HG03469 (cell line): ENCODE measurements around the gene IGSF9.

Experiments used
- ATAC-seq: cut with Tn5 transposase; IDR thresholded peaks from one replicate; pipeline ENCODE4 v1.9.1; 2021; ENCODE audit warnings: mild to moderate bottlenecking, moderate library complexity, moderate number of reproducible peaks; ENCODE audit not compliant: unreplicated experiment

Gene IGSF9

DNA sequence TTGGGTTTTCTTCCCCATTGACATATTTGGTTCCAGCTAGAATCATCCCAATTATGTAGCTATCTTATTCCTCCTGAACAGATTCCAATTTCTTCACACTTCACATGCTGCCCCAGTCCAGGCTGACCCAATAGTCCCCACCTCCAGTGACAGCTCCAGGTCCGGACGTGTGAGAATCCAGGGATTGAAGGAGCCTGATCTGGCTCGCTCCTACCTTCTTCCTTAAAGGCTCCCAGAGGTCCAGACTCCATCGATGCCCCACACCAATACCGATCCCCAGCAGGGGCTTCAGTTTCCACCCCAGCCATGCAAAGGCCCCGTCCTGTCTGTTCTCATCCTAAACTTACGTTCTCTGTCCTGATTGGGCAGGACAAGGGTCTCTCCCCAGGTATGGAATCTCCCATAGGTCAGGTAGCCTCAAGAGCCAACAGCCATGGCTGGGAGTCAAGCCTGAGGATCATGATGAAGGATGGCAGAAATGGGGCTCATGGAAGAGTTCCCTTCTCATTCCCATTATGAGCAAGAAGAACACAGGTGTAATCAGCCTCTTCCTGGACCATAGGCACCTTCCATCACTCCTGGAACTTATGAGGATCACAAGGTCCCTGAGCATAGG, 29.0 kb upstream of the IGSF9 start:
- ATAC-seq: no peak

DNA sequence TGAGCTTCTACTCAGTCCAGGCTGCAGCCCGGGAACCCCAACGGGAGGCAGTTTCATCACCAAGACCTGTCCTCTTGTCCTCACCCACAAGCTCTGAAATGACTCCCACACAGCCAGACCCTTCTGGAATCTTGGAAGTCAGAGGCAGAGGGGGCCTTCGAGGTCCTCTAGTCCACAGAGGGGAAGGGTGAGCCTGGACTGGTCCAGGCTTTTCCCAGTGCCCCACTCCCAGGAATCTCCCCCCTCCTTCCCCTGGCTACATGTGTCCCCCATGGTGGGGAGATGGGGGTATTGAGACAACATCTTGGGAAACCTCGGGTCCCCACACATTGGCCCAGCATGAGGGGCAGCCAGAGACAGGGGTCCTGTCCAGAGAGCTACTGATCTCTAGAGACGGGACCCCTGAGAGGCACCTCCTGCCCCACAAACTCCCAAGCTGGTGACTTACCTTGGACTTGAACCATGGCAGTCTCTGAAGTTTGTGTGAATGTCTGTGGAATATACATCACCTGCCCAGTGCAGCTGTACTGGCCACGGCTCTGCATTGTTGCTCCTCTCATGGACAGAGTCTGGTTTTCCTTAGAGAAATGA, 28.0 kb upstream of the IGSF9 start:
- no peak for ATAC-seq

DNA sequence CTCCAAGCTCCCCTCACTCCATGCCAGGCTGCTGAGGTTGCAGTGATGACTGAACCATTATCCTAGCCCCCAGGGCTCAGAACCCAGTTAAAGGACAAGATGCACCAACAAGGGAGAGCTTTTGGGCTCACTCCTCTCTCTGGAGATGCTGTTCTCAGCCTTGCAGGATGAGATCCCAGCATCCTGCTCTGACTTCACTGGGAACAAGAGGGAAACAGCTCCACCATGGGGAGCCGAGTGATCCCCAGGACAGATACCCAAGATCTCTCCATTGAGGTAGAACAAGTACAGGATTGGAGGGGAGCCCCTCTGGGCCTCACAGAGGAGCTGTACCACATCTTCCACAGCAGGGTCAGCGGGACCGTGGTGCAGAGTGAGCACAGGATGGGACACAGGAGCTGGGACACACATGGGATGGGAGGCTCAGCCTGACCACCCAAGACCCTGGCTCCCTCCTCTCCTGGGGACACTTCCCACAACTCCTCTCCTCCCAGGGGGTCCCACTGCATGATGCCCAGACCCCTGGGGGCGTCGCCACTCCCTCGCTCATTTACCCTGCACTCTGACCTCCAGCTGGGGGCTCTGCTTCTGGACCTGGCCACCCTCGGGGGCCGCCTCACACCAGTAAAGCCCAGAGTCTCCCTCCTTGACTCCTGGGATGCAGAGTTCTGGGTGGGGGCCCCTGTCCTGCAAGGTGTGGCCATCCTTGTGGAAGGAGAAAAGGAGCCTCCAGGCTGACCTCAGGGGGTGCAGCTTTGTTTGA, 27.2 kb upstream of the IGSF9 start:
- ATAC-seq: no peak

DNA sequence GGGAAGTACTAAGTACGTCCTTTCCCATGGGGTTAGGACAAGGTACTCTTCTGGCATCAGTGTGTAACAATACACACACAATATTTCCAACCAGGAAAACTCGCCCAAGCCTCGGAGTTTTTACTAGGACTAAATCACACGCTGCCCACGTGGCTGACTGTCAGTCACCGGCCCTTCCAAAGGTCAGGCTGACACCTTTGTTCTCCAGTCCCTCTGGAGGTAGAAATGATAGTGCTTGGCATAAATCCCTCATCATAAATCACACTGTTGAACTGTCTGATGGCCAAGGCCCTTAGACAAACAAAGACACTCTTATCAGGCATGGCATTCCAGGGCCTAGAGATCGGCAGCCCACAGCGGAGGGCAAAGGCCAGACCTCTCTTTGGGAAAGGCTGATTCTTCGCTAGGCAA, 25.5 kb upstream of the IGSF9 start:
- ATAC-seq: no peak

DNA sequence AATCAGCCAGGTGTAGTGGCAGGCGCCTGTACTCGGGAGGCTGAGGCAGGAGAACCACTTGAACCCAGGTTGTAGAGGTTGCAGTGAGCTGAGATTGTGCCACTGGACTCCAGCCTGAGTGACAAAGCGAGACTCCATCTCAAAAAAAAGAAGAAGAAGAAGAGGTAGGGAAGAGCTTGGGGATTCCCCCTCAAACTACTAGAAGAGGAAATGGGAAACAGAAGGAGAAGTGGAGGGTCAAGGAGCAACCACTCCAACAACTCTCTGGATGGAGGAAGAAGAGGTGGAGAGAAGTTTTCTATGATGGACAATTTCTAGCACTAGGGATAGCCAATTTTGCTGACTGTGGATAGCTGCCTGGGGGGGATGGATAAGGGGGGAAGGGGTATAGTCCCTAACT, 23.5 kb upstream of the IGSF9 start:
- no peak for ATAC-seq

DNA sequence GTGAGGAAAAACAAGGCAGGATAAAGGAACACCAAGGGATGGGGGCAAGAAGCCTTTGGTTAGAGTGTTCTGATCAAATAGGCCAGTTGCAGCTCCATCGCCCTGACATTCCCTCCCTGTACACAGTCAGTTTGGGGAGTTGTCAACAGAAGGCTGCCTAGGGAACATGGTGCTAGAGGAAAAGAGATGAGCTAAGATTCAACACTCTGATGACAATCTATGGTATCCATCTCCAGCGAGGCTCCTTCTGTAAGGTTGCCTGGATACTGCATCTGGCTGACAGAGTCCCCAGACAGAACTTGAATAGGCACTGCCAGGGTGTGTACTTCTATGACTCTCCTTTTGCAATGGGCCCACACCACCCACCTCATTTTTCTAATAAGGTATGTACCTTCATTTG, 19.9 kb upstream of the IGSF9 start:
- no peak for ATAC-seq

DNA sequence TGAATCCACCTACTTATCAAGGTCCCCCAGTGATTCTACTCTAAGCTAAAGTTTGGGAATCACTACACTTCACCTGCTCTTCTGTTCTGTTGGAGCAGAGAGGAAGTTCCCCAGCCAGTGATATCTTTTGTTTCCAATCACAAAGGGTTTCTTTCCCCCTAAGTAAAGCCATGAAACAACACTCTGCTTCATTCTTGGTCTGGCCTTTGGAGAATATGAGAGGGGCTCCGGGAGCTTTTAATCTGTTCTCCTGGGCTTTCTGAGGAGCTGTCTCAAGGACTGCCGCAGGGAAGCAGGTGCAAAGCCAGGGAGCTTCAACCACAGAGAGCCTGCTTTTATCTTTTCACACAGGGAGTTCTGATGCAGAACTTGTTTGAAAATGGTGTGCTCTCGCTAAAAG, 18.7 kb upstream of the IGSF9 start:
- ATAC-seq: no peak

DNA sequence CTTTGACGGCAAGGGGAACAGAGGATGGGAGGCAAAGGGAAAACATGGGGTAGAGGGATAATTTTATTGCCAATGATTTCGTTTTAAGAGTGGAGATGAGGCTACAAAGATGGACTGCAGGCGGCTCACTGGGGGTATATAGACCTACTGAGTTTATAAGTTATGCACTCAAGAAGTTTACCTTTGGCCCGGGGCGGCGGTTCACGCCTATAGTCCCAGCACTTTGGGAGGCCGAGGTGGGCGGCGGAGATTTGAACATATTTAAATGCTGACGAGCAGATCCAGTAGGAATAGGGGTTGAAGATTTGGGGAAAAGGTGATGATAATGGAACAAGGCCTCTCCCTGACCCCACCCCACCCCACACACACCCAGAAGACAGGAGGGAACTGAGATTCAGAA, 16.8 kb upstream of the IGSF9 start:
- no peak for ATAC-seq

DNA sequence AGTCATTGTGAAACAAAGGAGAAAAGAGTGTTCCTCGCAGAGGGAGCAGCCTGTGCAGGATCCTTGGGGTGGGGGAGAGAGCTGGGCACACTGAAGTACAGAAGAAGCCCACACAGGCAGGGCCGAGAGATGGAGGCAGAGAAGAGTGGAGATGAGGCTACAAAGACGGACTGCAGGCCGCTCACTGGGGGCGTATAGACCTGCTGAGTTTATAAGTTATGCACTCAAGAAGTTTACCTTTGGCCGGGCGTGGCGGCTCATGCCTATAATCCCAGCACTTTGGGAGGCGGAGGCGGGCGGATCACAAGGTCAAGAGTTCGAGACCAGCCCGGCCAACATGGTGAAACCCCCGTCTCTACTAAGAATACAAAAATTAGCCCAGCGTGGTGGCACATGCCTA, 16.2 kb upstream of the IGSF9 start:
- no peak for ATAC-seq

DNA sequence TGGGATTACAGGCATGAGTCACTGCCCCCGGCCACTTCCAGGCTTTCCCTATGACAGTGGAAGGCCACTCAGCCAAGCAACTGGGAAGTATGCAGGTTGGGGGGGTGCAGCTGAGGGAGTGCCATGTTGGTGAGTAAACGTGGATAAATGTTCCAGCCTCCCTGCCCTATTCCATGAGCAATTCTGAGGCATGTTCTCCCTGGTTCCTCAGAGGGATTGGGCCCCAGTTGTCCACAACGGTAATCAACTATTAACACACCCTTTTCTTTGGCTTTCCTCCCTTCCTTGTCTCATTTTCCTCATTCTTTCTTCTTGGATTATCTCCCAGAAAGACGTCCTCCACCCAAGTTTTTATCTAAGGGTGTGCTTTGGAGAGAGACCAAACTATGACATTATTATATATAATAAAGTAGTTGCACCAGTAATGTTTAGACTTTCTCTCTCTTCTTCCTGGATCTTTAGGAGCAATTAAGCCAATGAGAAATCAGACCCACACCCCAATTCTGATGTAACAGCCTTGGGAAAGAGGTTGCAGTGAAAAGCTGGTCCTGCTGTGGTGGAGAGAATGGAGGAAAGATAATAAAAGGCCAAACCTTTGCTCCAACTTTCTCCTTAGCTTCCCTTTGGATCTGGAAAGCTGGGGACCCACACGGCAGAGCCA, 15.4 kb upstream of the IGSF9 start:
- no peak for ATAC-seq

DNA sequence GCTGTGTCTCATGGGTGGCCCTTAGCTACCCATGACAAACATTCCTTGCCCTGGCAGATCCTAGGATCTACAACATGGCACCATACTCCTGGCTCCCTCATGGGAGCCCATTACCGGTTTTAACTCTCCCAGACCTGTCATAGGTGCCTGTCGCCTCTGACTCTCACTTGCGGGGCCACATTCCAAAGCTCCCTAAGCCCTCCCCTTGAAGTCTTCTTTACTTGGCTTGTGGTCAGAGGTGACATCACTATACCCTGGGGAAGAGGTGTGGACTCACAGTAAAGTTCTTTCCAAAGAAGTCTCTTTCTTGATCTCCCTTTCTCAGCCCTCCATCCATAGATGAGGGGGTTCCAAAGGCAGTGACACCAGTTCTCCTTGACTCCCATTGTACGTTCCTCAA, 14.0 kb upstream of the IGSF9 start:
- no peak for ATAC-seq

DNA sequence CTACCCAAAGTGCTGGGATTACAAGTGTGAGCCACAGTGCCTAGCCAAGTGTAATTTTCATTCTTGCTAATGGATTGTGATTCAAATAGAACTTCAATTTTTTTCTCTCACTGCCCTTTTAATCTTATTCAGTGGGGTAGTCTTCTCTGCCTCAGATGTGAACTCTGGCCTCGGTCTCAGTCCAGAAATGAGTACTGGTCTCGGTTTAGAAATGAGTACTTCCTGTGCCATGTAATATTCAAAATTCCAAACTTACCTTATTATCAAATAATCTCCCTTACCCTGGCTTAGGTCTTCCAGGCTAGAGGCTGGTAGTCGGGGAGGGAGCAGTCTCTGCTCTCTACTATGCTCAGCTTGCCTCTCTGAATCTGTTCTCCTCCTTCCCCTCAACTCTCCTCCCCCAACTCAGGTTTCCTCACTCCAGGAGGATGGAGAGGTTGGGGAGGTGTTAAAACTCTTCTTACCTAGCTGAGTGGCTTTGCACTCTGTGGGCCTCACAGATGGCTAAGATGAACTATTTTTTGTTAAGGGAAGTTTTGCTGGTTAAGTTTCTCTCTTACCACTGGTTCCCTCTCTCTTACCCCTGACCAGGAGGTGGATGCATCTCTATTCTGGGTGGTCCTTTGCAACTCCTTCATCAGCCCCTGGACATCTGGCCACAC, 13.4 kb upstream of the IGSF9 start:
- no peak for ATAC-seq

DNA sequence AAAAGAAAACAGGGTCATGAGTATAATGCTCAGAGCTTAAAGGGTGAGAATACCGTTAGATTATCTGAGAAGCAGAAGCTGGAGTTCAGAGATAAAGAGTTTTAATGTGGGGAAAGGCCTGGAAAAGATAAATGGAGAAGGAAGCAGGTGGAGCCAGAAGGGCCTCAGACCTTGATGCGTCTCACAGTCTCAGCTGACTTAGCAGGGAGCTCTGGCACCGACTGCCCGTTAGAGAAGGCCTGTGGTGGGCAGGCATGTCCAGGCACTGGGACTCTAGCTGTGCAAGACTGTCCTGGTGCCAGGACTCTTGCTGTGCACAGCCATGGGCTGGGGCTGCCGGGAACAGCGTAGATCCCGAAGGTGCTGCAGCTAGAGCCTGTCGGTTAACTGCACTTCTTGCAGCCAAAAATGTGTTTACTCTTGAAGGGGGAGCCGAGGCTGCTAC, 12.4 kb upstream of the IGSF9 start:
- no peak for ATAC-seq

DNA sequence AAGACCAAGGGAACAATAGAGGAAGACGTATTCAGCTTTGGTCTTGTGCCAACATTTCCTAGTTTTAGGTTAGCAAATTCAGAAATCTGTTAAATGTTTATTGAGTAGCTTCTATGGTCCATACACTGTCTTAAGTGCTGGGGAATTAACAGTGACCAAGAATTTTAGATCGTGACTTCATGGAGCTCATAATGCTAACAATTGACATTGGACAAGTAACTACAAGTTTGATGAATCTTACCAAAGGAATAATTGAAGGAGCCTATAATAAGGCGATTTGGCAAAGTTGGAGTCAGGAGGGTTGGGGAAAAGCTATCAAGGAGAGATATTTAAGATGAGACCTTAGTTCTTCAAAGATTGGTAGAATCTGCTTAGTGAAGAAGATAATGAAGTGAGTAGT, 10.0 kb upstream of the IGSF9 start:
- no peak for ATAC-seq

DNA sequence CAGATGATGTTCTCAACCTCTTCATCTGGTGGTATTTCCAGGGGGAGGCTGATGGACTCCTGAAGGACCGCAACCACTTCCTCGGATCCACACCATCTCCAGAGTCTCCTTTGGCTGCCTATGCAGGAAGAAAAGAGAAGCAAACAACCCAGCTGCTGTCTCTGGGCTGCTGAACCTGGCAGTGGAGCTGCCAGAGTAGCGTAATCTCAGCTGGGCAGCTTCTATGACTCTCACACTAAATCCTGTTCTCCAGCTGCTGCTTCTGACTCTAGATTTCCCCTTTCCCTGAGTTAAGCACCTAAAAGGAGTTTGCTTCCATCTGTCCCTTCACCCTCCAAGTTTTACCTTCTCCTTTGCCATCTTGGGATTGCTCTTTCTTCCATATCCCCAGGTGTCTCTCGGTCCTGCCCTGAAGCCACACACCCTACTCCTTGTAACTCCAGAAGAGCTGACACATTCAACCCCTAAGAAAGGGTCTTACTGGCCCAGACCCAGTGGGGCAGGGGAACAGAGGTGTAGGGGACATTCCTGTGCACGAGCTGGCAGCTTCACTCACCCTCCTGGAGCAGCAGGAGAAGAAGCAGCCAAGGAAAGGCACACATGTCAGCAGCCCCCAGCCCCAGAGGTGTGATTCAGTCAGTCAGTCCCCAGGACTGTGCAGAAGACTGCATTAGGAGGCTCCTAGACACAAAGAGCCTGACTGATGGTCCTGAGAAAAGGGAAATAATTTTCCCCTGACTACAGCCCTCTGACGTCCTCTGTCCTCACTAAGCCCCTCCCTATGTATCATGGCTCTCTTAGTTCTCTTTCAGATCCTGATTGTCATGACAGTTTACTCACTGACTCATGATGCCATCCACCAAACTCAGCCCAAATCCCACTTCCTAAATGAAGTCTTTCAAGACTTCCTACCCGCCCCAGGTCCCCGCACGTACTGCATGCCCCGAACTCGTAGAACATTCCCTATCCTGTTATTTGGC, 8.4 kb upstream of the IGSF9 start, which contains the start of gene SLAMF9:
SLAMF9 (minus strand) TSS at position 702 of the 980 bp plus-strand sequence; CDS start at position 602, 100 bp downstream.
- ATAC-seq: no peak

DNA sequence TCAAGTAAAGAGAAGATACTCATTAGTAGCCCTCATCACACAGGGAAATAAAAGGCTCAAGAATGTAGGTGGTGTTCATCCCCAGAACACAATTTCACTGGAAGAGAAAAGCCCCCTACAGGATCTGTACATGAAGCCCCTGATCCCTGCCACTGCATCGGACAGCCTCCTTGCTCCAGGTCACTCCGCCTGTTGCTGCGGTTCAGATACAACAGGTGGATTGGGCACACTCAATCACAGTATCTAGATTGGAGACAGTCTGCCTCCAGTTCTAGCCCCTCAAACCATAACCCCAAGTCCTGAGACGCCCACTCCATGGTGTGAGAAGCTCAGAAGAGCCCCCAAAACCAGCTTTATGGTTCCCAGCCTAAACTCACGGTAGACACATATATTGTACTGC, 7.5 kb upstream of the IGSF9 start:
- no peak for ATAC-seq

DNA sequence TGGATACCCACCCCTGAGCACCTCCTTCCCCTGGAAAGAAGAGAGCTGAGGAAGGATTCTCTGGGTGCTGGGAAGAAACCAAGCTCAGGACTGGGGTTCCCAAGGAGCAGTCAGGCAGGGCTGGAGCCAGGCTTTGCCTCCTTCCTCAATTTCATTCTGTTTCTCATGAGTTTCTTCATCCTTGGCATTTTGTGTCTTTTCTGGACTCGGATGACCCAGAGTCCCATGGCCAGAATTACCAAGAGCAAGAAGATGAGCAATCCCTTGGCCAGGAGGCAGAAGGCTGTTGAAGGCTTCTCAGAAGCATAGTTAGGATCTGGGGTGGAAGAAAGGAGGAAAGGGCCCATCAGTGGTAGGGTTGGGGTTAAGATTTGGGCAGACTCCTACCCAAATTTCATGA, 6.1 kb upstream of the IGSF9 start:
- ATAC-seq: no peak

DNA sequence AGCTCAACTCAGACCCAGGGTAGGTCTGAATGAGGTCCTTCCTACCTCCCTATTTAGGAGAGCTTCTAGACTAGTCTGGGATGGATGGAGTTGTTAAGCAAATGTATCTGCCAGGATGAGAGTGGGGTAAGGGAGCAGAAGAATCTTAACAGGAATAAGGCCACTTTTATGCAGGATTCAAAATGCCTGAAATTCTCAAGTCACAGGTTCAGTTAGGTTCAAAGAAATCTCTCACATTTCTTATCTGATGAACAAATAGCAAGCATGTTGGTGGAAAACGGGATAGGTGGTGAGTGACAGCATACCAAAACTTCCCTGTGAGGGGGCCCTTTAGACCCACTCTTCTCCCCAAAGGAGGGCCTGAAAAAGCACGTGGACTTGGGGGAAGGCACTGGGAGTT, 5.6 kb upstream of the IGSF9 start:
- no peak for ATAC-seq

DNA sequence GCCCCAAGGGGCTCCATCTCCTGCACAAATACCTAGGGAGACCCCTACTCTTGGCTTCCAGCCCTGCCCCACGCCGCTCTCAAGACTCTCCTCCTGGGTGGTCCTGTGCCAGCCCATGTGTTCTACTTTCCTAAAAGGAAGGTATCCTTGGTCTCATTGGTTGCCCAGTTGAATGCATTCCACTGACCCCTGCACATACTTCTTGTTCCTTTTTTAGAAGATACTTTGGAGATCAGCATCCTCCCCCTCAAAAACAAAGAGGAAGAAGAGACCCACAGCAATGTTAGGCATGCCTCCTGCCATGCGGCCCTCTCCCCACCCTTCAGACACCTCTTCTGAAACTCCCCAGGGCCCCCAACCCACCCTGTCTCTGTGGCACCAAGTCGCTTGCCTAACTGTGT, 4.6 kb upstream of the IGSF9 start:
- no peak for ATAC-seq

DNA sequence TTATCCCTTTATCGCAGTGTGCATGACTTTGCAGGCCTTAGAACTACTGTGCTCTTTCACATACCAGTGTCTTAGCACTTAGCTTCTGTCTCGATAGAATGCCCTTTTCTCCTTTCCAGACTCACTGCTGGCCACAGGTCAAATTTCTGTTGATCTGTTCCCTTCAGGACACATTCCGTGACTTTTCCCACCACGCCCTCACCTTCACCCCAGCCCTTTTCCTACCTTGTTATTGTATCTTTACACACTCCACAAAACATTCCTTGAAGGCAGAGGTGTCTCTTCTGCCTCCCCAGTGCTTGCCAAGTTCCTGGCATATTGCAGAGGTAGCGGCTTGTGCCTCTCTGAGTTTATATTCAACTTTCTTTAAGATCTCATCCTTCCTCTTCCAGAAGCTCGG, 3.7 kb upstream of the IGSF9 start:
- ATAC-seq: no peak
